Progenitor cell of endocrine pancreas (in vitro differentiated cells): ENCODE results near the gene KCNK4. TPM values are rescaled to one million over a fixed set of nuclear protein-coding genes. Genes with fewer than 3 reads are reported as not detected.

ENCODE experiments used
- DNase-seq: peaks from one replicate; pipeline ENCODE4 v3.0.0; 2021; ENCODE audit warnings: low spot score; ENCODE audit not compliant: unreplicated experiment
- H3K27ac Mint-ChIP-seq: 2 replicates; pipeline ENCODE4 v1.8.0; 2021; ENCODE audit warnings: mild to moderate bottlenecking, moderate library complexity, mixed read lengths
- H3K27me3 Mint-ChIP-seq: 2 replicates; pipeline ENCODE4 v1.8.0; 2021; ENCODE audit warnings: mixed read lengths
- H3K36me3 Mint-ChIP-seq: 2 replicates; pipeline ENCODE4 v1.8.0; 2022; ENCODE audit warnings: mixed read lengths; ENCODE audit not compliant: insufficient read depth
- H3K4me1 Mint-ChIP-seq: 2 replicates; pipeline ENCODE4 v1.8.0; 2021; ENCODE audit warnings: low read depth, mixed read lengths
- H3K4me3 Mint-ChIP-seq: 2 replicates; pipeline ENCODE4 v1.8.0; 2021; ENCODE audit warnings: low read depth, mild to moderate bottlenecking, moderate library complexity, mixed read lengths
- H3K9me3 Mint-ChIP-seq: 2 replicates; pipeline ENCODE4 v1.8.0; 2021; ENCODE audit warnings: low read depth, mixed read lengths
- CTCF ChIP-seq: fragments of 200-600 bp; sonication (generic); IDR thresholded peaks from one replicate; pipeline ENCODE4 v1.5.0; 2021; ENCODE audit warnings: antibody characterized with exemption, mild to moderate bottlenecking; ENCODE audit not compliant: unreplicated experiment
- total RNA-seq: library from RNA; stranded (reverse); gene quantifications from 2 replicates; pipeline ENCODE4 v1.2.1, GENCODE V29; 2021

Gene KCNK4
- total RNA-seq, 1 donor from 2014 or later, result 0.62 TPM

DNA sequence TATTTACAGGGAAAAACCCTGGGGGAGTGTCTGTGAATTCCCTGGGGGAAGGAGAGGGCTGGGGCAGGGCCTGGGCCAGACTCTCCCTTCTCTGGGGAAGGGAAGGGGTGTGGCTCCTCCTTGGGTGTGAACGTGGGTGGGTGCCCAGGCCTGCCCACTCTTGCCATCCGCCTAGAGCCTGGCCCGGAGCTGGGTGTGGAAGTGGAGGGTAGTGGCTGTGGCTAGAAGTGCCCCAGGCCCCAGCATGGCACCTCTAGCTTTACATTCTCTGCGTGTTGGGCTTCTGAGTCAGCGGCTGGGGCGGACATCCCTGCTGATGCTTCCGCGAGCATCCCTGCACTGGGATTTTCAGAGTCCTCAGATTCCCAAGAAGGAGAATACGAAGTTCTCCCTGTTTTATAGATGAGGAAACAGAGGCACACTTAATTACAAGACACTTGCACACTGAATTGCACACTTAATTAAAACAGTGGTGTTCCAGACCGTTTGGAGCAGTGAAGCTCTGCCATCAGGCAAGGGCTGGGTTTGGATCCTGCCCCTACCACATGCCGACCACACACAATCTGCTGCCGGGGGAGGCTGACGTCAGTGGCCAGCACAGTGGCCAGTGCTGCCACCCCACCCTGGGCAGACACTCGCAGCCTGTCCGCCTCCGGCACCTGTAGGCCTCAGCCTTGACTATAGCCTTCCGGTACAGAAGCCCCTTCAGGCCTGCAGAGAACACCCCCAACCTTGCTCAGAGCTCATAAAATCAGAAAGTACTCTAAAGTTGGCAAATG lies 14.3 kb upstream of the KCNK4 start:
- TF ChIP-seq CTCF, result no peak
- H3K27me3 Mint-ChIP-seq, result no peaks in the 10 kb centered on the region
- H3K4me1 Mint-ChIP-seq, result peaks cover 2% of the 10 kb centered on the region
- no peak for DNase-seq
- H3K9me3 Mint-ChIP-seq, result no peaks in the 10 kb centered on the region
- no peak overlapping the region for H3K27ac Mint-ChIP-seq
- H3K36me3 Mint-ChIP-seq, result peaks cover 7% of the 10 kb centered on the region
- no peak overlapping the region for H3K4me3 Mint-ChIP-seq

GRCh38 chr11:64278576-64279190 lies 12.4 kb upstream of the KCNK4 start:
- Mint-ChIP-seq H3K9me3 (no peaks in the 10 kb centered on the region), H3K4me1 (no peaks in the 10 kb centered on the region), H3K27ac (no peak overlapping the region), H3K36me3 (peaks cover 7% of the 10 kb centered on the region), H3K4me3 (no peak overlapping the region), H3K27me3 (no peaks in the 10 kb centered on the region)
- DNase-seq, result no peak
- no peak for TF ChIP-seq CTCF

- H3K4me1 Mint-ChIP-seq, result peaks cover 7% of the 10 kb centered on the region
Observed at GRCh38 chr11:64281957-64282770, 8.9 kb upstream of the KCNK4 start.

DNA sequence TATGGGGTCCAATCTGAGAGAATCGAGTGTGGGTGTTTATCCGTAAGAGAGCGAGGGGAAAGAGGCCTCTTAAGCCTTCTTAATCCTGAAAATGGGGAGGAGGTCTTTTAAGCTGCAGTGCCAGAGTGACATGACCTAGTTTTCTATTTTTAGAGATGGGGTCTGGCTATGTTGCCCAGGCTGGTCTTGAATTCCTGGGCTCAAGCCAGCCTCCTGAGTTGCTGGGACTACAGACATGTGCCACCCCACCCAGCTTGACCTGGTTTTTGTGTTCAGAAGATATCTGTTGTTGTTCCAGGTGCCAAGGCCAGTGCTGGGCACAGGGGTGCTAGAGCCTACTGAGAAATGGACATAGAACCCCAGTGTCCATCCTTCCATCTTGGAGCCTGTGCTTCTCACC lies 8.0 kb upstream of the KCNK4 start:
- H3K4me3 Mint-ChIP-seq, result peak overlapping the region; percentile 80
- TF ChIP-seq CTCF, result no peak
- H3K27me3 Mint-ChIP-seq, result no peaks in the 10 kb centered on the region
- H3K9me3 Mint-ChIP-seq, result no peaks in the 10 kb centered on the region
- H3K36me3 Mint-ChIP-seq, result peaks cover 7% of the 10 kb centered on the region
- no peak for DNase-seq
- no peak overlapping the region for H3K27ac Mint-ChIP-seq
- H3K4me1 Mint-ChIP-seq, result peaks cover 7% of the 10 kb centered on the region

More at GRCh38 chr11:64281957-64282770, 8.9 kb upstream of the KCNK4 start:
- Mint-ChIP-seq H3K27ac (no peak overlapping the region), H3K27me3 (no peaks in the 10 kb centered on the region), H3K9me3 (no peaks in the 10 kb centered on the region), H3K36me3 (peaks cover 7% of the 10 kb centered on the region), H3K4me3 (no peak overlapping the region)
- no peak for DNase-seq
- no peak for TF ChIP-seq CTCF
